Measurements from ENCODE around the gene B4GALNT4.
"Not testable (repeated sequence)": the region's sequence is repeated elsewhere in the genome, so short reads cannot be mapped to it uniquely, and the experiment has no call there.

The B4GALNT4 gene

GRCh38 chr11:335779-336658 lies 33.3 kb upstream of the B4GALNT4 start:
- DNase-seq (ENCODE audit: low read depth), result no peak

- no peak for DNase-seq (ENCODE audit: low read depth)
Measured at GRCh38 chr11:336659-337198, 32.6 kb upstream of the B4GALNT4 start.

GRCh38 chr11:337711-338110 lies 31.6 kb upstream of the B4GALNT4 start:
- no peak for DNase-seq (ENCODE audit: low read depth)

GRCh38 chr11:339963-340362 lies 29.3 kb upstream of the B4GALNT4 start:
- DNase-seq (ENCODE audit: low read depth), result no peak

GRCh38 chr11:340539-341512 lies 28.5 kb upstream of the B4GALNT4 start:
- DNase-seq (ENCODE audit: low read depth), result no peak

GRCh38 chr11:342328-342727 lies 27.0 kb upstream of the B4GALNT4 start:
- DNase-seq (ENCODE audit: low read depth), result no peak

- no peak for DNase-seq (ENCODE audit: low read depth)
Measured at GRCh38 chr11:344836-345578, 24.3 kb upstream of the B4GALNT4 start.

- no peak for DNase-seq (ENCODE audit: low read depth)
Measured at GRCh38 chr11:346529-346928, 22.8 kb upstream of the B4GALNT4 start.

- DNase-seq (ENCODE audit: low read depth), result not testable (repeated sequence)
Measured at GRCh38 chr11:349270-349954, 19.9 kb upstream of the B4GALNT4 start.

GRCh38 chr11:350033-350722 lies 19.1 kb upstream of the B4GALNT4 start:
- not testable (repeated sequence) for DNase-seq (ENCODE audit: low read depth)

- DNase-seq (ENCODE audit: low read depth), result no peak
Measured at GRCh38 chr11:350723-351255, 18.5 kb upstream of the B4GALNT4 start.

GRCh38 chr11:351411-351810 lies 17.9 kb upstream of the B4GALNT4 start:
- DNase-seq (ENCODE audit: low read depth), result no peak

GRCh38 chr11:352456-353031 lies 16.8 kb upstream of the B4GALNT4 start:
- DNase-seq (ENCODE audit: low read depth), result no peak

GRCh38 chr11:353179-353873 lies 16.0 kb upstream of the B4GALNT4 start:
- peak; percentile 92 for DNase-seq (ENCODE audit: low read depth)

GRCh38 chr11:355581-356458 lies 13.5 kb upstream of the B4GALNT4 start:
- peak; percentile 98 for DNase-seq (ENCODE audit: low read depth)

- DNase-seq (ENCODE audit: low read depth), result no peak
Measured at GRCh38 chr11:356610-357009, 12.7 kb upstream of the B4GALNT4 start.

GRCh38 chr11:357582-357981 lies 11.7 kb upstream of the B4GALNT4 start:
- no peak for DNase-seq (ENCODE audit: low read depth)

- no peak for DNase-seq (ENCODE audit: low read depth)
Measured at GRCh38 chr11:358129-358800, 11.0 kb upstream of the B4GALNT4 start.

All from fibroblast of gingiva (primary cell).